Ovary (tissue), 9 donors: Measurements from ENCODE around the gene EMSY. TPM values are rescaled to one million over a fixed set of nuclear protein-coding genes. Genes with fewer than 3 reads are reported as not detected.
"Not testable (repeated sequence)": the region's sequence is repeated elsewhere in the genome, so short reads cannot be mapped to it uniquely, and the experiment has no call there.

ENCODE experiments used
- DNase-seq, 5 donors: peaks; one replicate each; pipeline ENCODE4 v3.0.0-alpha.2; 2019 to 2020
- H3K27ac ChIP-seq, 2 donors: fragments of 200-600 bp; one replicate each; pipeline versions ENCODE4 v1.5.1 to v1.8.0; 2019 to 2022
- H3K27me3 ChIP-seq: fragments of 200-600 bp; one replicate; pipeline ENCODE4 v1.8.0; 2022
- H3K36me3 ChIP-seq: fragments of 200-600 bp; sonication (generic); one replicate; pipeline ENCODE4 v1.5.1; 2019
- H3K4me1 ChIP-seq: one replicate; pipeline ENCODE4 v1.8.1; 2013; ENCODE audit warnings: mild to moderate bottlenecking, moderate library complexity; ENCODE audit not compliant: insufficient read depth
- H3K4me3 ChIP-seq: fragments of 200-600 bp; sonication (generic); one replicate; pipeline ENCODE4 v1.5.1; 2017
- H3K9me3 ChIP-seq, 2 donors: fragments of 200-600 bp in 1 of 2; sonication (generic) in 1 of 2; one replicate each; pipeline versions ENCODE4 v1.5.1 to v1.8.1; 2013 to 2019; ENCODE audit warnings: mild to moderate bottlenecking in 1 of 2, moderate library complexity in 1 of 2
- CTCF ChIP-seq, 3 donors: fragments of 450-650 bp in 2 of 3; fragments of 200-600 bp in 1 of 3; IDR thresholded peaks; one replicate each; pipeline versions ENCODE4 v1.5.1 to v1.8.0; 2016 to 2022; ENCODE audit warnings: antibody characterized with exemption in 3 of 3, mild to moderate bottlenecking in 1 of 3
- EP300 ChIP-seq: sonication (generic); formaldehyde crosslinking; IDR thresholded peaks from one replicate; pipeline ENCODE4 v1.6.1; 2017; ENCODE audit warnings: antibody characterized with exemption
- POLR2A ChIP-seq: fragments of 450-650 bp; IDR thresholded peaks from one replicate; pipeline ENCODE4 v1.6.1; 2017; ENCODE audit warnings: antibody characterized with exemption, mild to moderate bottlenecking, moderate library complexity
- WGBS, 3 donors: extraction: QIAGEN DNeasy Blood & Tissue Kit in 1 of 3; methylation state at CpG; one replicate each; pipeline versions ENCODE4 v1.1.5 to v1.1.7; 2013 to 2017; 5-methylcytosine and 5-hydroxymethylcytosine counted together
- intact Hi-C, 4 donors: fragments of 100-400 bp; cut with DNase I; formaldehyde crosslinking; loops; one replicate each; pipeline versions ENCODE4 v1.11.0 to v1.15.1; 2022 to 2023
- polyA plus RNA-seq, 2 donors: library from polyadenylated mRNA; stranded (reverse); fragments of 200-250 nt in 1 of 2; fragments of 350-450 nt in 1 of 2; fragmentation: Illumina TruSeq in 1 of 2; extraction: RNeasy Lipid Tissue Mini Kit (QIAGEN cat#74804) in 1 of 2; gene quantifications; one replicate each; pipeline ENCODE4 v1.2.3, GENCODE V29; 2013 to 2014
- total RNA-seq, 7 donors: library from RNA; depleted of rRNA in 2 of 7; stranded (reverse); fragments of >200 nt in 2 of 7; fragmentation: NEBNext Ultra II Directional in 3 of 7; extraction: Animal tissue kit (Norgen Biotek cat#: 25700) in 3 of 7; gene quantifications; one replicate each; pipeline versions ENCODE4 v1.1.0 to v1.2.4, GENCODE V29; 2016 to 2023
- donor health status: DM: no; HTN: no; CAD: no; lungs with moderate emphysema.
- donor health status: DM: no; HTN: no; CAD: no.
- donor health status: Bipolar disorder and iron deficiency.
- donor health status: DM: yes; HTN: yes; CAD: no.
- donor health status: DM: no; HTN: no; CAD: no.
- donor health status: DM: yes; HTN: yes; CAD: no.

The EMSY gene
- total and polyA plus RNA-seq, 9 donors, result 8.8 to 56.0 (median 28.7) TPM

GRCh38 chr11:76566811-76567210 lies 122.0 kb downstream of the EMSY start:
- Histone ChIP-seq H3K4me1 (no peaks in the 10 kb centered on the region), H3K9me3 (no peaks in the 10 kb centered on the region), H3K27me3 (no peaks in the 10 kb centered on the region), H3K36me3 (no peaks in the 10 kb centered on the region), H3K4me3 (no peak overlapping the region), H3K27ac (no peak overlapping the region)
- WGBS, 3 donors, result 0% methylated on average over 1 of the region's 1 CpG
- intact Hi-C loops, result no loop called here
- DNase-seq, result no peak
- TF ChIP-seq CTCF (IDR thresholded peaks at IDR 0.05) (no peak), POLR2A (no peak), EP300 (no peak)

- H3K9me3 ChIP-seq, result no peaks in the 10 kb centered on the region
- no peak overlapping the region for H3K4me3 ChIP-seq
- no peaks in the 10 kb centered on the region for H3K27me3 ChIP-seq
- TF ChIP-seq POLR2A (no peak), CTCF (IDR thresholded peaks at IDR 0.05) (no peak), EP300 (no peak)
- DNase-seq, result no peak
- WGBS, 3 donors, result 89 to 93% (median 92%) methylated on average over 3 of the region's 3 CpGs
- no peaks in the 10 kb centered on the region for H3K4me1 ChIP-seq
- no peak overlapping the region for H3K27ac ChIP-seq
- H3K36me3 ChIP-seq, result no peaks in the 10 kb centered on the region
- intact Hi-C loops, result no loop called here
These were observed 122.4 kb downstream of the EMSY start for GRCh38 chr11:76567261-76567660.

- no peak overlapping the region for H3K27ac ChIP-seq
- H3K4me1 ChIP-seq, result no peaks in the 10 kb centered on the region
- H3K36me3 ChIP-seq, result no peaks in the 10 kb centered on the region
- no peak for DNase-seq
- TF ChIP-seq POLR2A (no peak), CTCF (IDR thresholded peaks at IDR 0.05) (no peak), EP300 (no peak)
- WGBS, 3 donors, result 64 to 78% (median 67%) methylated on average over 4 of the region's 4 CpGs
- no peaks in the 10 kb centered on the region for H3K27me3 ChIP-seq
- intact Hi-C loops, result no loop called here
- H3K9me3 ChIP-seq, result no peaks in the 10 kb centered on the region
- no peak overlapping the region for H3K4me3 ChIP-seq
These were observed 123.3 kb downstream of the EMSY start for GRCh38 chr11:76568139-76568538.

GRCh38 chr11:76568621-76569020 lies 123.8 kb downstream of the EMSY start:
- H3K27me3 ChIP-seq, result no peaks in the 10 kb centered on the region
- no peaks in the 10 kb centered on the region for H3K4me1 ChIP-seq
- no peak overlapping the region for H3K27ac ChIP-seq
- intact Hi-C loops, result no loop called here
- H3K4me3 ChIP-seq, result no peak overlapping the region
- no peak for DNase-seq
- H3K9me3 ChIP-seq, result no peaks in the 10 kb centered on the region
- TF ChIP-seq POLR2A (no peak), EP300 (no peak), CTCF (IDR thresholded peaks at IDR 0.05) (no peak)
- H3K36me3 ChIP-seq, result no peaks in the 10 kb centered on the region
- WGBS, 3 donors, result 69 to 78% (median 76%) methylated on average over 1 of the region's 1 CpG

GRCh38 chr11:76572181-76572875 lies 127.5 kb downstream of the EMSY start:
- H3K9me3 ChIP-seq, DNase-seq, H3K4me3 ChIP-seq, intact Hi-C loops, H3K4me1 ChIP-seq, H3K36me3 ChIP-seq, H3K27ac ChIP-seq, H3K27me3 ChIP-seq: not testable (repeated sequence)
- 93 to 96% (median 95%) methylated on average over 12 of the region's 12 CpGs for WGBS, 3 donors
